Cardiac fibroblast (primary cell): ENCODE results near the gene IQCK.

ENCODE experiments used
- DNase-seq, 2 donors: peaks; one replicate each; pipeline versions ENCODE4 v3.0.0 to v3.0.0-alpha.2; 2010; ENCODE audit warnings: low read depth in 2 of 2
- H3K4me3 ChIP-seq, 2 donors: replicated peaks in 1 of 2; 1 replicate in 1 of 2; 2 replicates in 1 of 2; pipeline ENCODE4 v1.5.1; 2011; ENCODE audit warnings: low read depth in 2 of 2, low read length in 2 of 2, mild to moderate bottlenecking in 2 of 2, moderate library complexity in 1 of 2
- TF ChIP-seq, protein P1 (sequence below): IDR thresholded peaks from one replicate; pipeline ENCODE4 v1.5.1; 2011; ENCODE audit warnings: low read depth, mild to moderate bottlenecking, low read length, inconsistent platforms

Gene IQCK

DNA sequence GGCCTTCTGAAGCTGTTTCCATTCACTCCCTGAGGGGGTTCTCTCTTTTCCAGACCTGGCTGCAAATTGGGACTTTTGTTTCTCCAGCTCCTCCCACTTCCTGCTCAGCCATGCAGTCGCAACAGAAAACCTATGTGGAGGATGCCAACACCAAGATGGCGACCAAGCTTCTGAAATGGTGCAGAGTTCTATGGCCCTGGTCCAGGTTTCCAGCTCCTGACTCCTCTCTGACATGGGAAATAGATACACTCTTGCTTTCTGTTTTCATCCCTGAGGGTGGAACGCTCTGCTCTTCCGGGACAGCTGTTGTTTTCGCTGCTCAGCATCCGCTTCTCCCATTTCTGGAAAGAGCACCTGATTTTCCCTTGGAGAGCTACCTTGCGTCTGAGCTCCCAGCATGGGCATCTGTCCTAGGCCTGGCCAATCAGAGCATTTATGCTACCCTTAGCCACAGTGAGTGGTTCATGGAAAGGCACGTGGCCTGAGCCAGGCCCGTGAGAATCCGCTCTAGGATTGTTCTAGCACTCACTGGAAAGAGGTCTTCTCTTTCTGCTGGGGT, 158.5 kb downstream of the IQCK start:
- no peak overlapping the region for H3K4me3 ChIP-seq
- no peak for DNase-seq
- TF ChIP-seq, protein P1, sequence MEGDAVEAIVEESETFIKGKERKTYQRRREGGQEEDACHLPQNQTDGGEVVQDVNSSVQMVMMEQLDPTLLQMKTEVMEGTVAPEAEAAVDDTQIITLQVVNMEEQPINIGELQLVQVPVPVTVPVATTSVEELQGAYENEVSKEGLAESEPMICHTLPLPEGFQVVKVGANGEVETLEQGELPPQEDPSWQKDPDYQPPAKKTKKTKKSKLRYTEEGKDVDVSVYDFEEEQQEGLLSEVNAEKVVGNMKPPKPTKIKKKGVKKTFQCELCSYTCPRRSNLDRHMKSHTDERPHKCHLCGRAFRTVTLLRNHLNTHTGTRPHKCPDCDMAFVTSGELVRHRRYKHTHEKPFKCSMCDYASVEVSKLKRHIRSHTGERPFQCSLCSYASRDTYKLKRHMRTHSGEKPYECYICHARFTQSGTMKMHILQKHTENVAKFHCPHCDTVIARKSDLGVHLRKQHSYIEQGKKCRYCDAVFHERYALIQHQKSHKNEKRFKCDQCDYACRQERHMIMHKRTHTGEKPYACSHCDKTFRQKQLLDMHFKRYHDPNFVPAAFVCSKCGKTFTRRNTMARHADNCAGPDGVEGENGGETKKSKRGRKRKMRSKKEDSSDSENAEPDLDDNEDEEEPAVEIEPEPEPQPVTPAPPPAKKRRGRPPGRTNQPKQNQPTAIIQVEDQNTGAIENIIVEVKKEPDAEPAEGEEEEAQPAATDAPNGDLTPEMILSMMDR = no peak

- DNase-seq = no peak
- TF ChIP-seq, protein P1 = no peak
- H3K4me3 ChIP-seq = no peak overlapping the region
Observed at GRCh38 chr16:19878757-19879156, 160.7 kb downstream of the IQCK start.

DNA sequence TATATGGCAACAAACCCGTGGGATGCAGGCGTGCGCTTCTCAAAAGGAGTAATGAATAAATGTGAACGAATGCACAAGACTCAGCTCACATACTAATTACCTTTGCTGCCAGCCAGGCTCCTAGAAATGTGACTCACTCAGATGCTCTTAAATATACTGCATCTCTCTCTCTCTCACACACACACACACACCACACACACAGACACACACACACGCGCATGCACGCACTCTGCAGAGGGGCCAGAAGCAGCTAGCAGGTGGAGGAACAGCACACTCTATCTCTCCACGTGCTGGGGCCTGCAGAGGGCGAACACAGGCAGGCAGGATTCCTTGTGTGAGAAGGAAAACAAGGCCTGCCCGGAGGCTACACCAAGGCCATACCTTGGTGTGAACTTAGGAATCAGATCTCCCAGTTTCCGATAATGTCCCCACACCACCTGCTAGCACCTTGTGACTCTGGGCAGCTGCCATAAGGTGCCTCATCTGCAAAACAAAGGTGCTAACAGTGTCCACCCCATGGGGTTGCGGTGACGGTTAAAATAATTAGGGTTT, 161.2 kb downstream of the IQCK start:
- H3K4me3 ChIP-seq = no peak overlapping the region
- DNase-seq = no peak
- TF ChIP-seq, protein P1 = no peak

DNA sequence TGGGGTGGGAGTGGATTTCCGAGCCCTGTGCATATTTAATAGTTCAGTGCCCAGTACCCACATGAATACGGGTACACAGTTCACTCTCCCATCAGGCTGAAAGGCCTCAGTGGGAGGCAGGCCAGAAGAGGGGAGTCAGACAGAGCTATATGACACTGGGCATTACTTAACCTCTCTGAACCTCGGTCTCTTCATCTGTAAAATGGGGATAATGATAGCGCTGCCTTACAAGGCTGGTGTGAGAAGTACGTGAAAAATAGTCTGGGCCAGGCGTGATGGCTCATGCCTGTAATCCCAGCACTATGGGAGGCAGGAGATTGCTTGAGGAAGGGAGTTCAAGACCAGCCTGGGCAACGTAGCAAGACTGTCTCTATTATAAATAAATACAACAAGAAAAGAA, 163.0 kb downstream of the IQCK start:
- no peak overlapping the region for H3K4me3 ChIP-seq
- TF ChIP-seq, protein P1 = no peak
- DNase-seq = no peak

DNA sequence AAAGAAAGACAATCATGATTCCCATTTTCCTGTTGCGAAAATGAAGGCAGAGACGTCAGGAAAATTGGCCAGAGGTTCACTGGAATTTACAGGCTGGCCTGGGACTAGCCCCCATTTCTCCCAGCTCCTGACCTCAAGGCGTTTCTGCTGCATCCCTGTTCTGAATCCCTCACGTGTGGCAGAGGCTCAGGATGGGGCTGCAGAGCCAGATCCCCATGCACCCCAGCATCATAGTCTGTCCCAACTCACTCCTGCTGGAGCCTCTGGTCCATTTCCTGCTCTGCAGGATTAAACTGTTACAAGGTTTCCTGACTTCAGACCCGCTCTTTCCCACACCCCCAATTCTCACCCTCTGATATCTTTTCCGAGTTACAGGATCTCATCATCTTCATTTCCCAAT, 163.7 kb downstream of the IQCK start:
- TF ChIP-seq, protein P1 = no peak
- DNase-seq = no peak
- H3K4me3 ChIP-seq = no peak overlapping the region

DNA sequence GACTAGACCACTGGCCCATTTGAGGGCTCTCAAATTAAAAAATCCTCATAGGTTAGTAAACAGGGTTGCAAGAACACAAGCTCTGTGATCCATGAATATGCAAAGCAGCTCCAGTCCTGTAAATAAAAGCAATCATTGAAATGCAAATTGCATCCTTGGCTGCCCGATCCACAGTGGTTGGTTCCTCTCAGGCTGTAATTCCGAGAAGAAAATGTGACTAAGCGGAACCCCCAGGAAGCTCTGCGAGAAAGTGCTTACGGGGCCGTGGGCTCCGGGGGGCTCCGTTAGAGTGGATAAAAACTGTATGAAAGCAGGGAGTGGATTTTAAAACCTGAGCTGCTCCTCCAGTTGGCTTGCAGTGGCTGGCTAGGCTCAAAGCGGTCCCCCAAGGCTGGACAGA, 164.1 kb downstream of the IQCK start:
- DNase-seq = no peak
- TF ChIP-seq, protein P1 = no peak
- H3K4me3 ChIP-seq = no peak overlapping the region

DNA sequence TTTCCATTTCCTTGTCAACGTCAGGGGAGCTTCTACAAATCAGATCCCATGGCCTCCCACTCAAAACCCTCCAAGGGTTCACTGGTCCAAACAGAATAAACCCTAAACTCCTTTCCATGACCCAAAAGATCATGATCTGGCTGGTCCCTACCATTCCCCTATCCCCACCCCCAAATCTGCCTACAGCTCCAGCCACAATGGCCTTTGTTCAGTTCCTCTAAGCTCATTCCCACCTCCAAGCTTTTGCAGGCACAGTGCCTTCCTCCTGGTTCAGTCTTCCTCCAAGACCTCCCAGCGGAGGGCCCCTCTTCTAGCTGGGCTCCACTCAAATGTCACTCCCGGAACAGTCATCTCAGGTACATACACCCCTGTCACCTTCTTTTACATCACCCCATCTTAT, 164.6 kb downstream of the IQCK start:
- peak overlapping the region; percentile 69 to 88 for H3K4me3 ChIP-seq
- TF ChIP-seq, protein P1 = no peak
- no peak for DNase-seq
